ENCODE measurements around the gene ELAC1.

GRCh38 chr18:50944245-50944932, 23.5 kb upstream of the ELAC1 start:
- no peak for TF ChIP-seq POLR2A (IDR thresholded peaks at IDR 0.05; ENCODE audit: low read length)
- TF ChIP-seq CTCF (IDR thresholded peaks at IDR 0.05), result no peak
- no peak for TF ChIP-seq SMC3 (IDR thresholded peaks at IDR 0.05)
- TF ChIP-seq RAD21 (conservative IDR thresholded peaks at IDR 0.05 in 1 of 2, IDR thresholded peaks at IDR 0.05 in 1 of 2), result no peak
- no peak for TF ChIP-seq EHMT2 (IDR thresholded peaks at IDR 0.05; ENCODE audit: low read depth)
- TF ChIP-seq CEBPB (IDR thresholded peaks at IDR 0.05), result no peak
- TF ChIP-seq RCOR1 (IDR thresholded peaks at IDR 0.05; ENCODE audit: low read depth, low read length), result no peak

Measured in A549 (cell line).